ENCODE data around the gene HOXA5. TPM values are rescaled to one million over a fixed set of nuclear protein-coding genes. Genes with fewer than 3 reads are reported as not detected.

Gene HOXA5
- total RNA-seq, 1 donor from 2014 or later = 22.0 TPM

DNA sequence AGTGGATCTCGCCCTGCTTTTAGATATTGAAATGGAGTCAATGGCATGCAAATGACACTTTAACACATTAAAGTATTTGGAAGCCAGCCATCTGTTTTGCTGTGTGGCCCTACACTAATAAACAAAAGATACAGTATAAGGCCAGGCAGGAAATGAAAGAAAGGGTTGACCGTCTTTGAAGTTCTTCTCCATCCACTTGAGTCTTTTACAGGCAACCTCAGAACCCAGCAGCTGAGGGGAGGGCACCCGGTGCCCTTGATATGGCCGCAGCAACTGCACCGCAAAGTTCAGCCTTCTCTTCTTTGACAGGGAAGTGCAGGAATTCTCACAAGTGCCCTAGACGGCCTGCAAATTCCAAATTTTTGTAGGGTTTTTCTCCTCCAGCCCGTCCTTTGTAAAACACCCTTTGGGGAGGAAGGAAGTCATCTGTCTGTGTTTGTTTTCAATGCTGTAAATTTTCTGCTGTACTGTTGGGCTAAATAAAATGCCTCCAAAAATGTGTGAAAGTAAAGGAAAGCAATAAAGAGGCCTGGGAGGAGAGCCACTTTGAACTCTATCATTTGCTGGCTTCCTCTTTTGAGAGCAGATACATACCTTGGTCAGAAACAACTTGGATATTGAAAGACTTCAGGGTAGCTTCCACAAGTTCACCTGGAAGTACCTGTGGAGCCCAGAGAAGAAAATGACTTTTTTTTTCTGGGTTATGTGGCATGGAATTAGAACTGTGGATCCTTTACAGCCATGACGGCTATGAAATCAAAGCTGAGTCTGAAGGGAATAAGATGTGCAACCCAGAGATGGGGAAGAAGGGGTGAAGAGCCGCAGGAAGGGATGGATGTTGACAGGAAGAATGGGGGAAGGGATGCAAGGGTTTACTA, 51.3 kb downstream of the HOXA5 start:
- no peak for DNase-seq (ENCODE audit: low spot score in 2 of 2)
- H3K27ac ChIP-seq = no peak overlapping the region
- intact Hi-C loops (cut with DNase I) = loop anchor here (2.0 kb wide), 1 partner anchor 235 kb away; no protein-coding TSS in a partner anchor
- TF ChIP-seq, protein P1, sequence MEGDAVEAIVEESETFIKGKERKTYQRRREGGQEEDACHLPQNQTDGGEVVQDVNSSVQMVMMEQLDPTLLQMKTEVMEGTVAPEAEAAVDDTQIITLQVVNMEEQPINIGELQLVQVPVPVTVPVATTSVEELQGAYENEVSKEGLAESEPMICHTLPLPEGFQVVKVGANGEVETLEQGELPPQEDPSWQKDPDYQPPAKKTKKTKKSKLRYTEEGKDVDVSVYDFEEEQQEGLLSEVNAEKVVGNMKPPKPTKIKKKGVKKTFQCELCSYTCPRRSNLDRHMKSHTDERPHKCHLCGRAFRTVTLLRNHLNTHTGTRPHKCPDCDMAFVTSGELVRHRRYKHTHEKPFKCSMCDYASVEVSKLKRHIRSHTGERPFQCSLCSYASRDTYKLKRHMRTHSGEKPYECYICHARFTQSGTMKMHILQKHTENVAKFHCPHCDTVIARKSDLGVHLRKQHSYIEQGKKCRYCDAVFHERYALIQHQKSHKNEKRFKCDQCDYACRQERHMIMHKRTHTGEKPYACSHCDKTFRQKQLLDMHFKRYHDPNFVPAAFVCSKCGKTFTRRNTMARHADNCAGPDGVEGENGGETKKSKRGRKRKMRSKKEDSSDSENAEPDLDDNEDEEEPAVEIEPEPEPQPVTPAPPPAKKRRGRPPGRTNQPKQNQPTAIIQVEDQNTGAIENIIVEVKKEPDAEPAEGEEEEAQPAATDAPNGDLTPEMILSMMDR (IDR thresholded peaks at IDR 0.05) = no peak
- peaks cover 0 to 5% of the 10 kb centered on the region in 2 donors for H3K4me1 ChIP-seq
- peaks cover 8% of the 10 kb centered on the region for H3K27me3 ChIP-seq
- no peaks in the 10 kb centered on the region for H3K9me3 ChIP-seq
- H3K36me3 ChIP-seq = no peaks in the 10 kb centered on the region
- H3K4me3 ChIP-seq = no peak overlapping the region

DNA sequence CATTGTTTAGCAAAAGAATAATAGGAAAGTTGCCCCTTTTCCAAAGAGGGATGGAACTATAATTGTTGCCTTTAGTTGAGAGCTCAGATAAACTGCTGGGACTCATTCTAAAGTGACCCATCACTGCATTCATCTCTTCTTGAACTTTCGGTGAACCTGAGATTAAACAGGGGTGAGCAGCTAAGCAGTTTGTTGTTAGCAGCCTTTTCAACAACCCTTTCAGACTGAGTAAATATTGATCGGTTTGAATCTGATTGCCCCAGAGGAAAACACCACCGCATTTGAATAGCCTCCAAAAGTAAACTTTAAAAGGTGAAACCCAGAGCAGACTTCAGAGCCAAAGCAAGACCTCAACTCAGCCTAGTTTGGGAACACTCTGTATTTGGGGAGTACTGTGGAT, 52.4 kb downstream of the HOXA5 start:
- H3K4me3 ChIP-seq = no peak overlapping the region
- TF ChIP-seq, protein P1 (IDR thresholded peaks at IDR 0.05) = no peak
- no peak overlapping the region for H3K27ac ChIP-seq
- DNase-seq (ENCODE audit: low spot score in 2 of 2) = no peak
- H3K27me3 ChIP-seq = peaks cover 8% of the 10 kb centered on the region
- intact Hi-C loops (cut with DNase I) = no loop called here
- H3K36me3 ChIP-seq = no peaks in the 10 kb centered on the region
- peaks cover 0 to 5% of the 10 kb centered on the region in 2 donors for H3K4me1 ChIP-seq
- H3K9me3 ChIP-seq = no peaks in the 10 kb centered on the region

Other genes starting within 250 kb of the HOXA5 start
- not detected for gene HOXA1, start 47.7 kb downstream of the HOXA5 start, total RNA-seq
- 36.5 TPM for gene HOXA2, start 41.0 kb downstream of the HOXA5 start, total RNA-seq
- 2.1 TPM for gene HOXA4, start 12.9 kb downstream of the HOXA5 start, total RNA-seq
- gene HOXA6, start 4.1 kb upstream of the HOXA5 start, total RNA-seq = 15.3 TPM
- gene HOXA3, start 8.9 kb upstream of the HOXA5 start, total RNA-seq = 14.4 TPM
- gene HOXA7, start 13.0 kb upstream of the HOXA5 start, total RNA-seq = 12.0 TPM
- gene HOXA9, start 21.9 kb upstream of the HOXA5 start, total RNA-seq = not detected
- not detected for gene HOXA10, start 30.6 kb upstream of the HOXA5 start, total RNA-seq
- not detected for gene HOXA11, start 41.6 kb upstream of the HOXA5 start, total RNA-seq
- not detected for gene HOXA13, start 56.4 kb upstream of the HOXA5 start, total RNA-seq
- not detected for gene EVX1, start 99.1 kb upstream of the HOXA5 start, total RNA-seq

Data from ascending aorta (tissue), 2 donors.